ENCODE data around the gene CS.
"Not testable (repeated sequence)": the region's sequence is repeated elsewhere in the genome, so short reads cannot be mapped to it uniquely, and the experiment has no call there.

The CS gene

GRCh38 chr12:56317675-56318074 lies 17.5 kb upstream of the CS start:
- DNase-seq: no peak

- peak; percentile 89 for DNase-seq
These were observed 15.7 kb upstream of the CS start, which contains the start of gene CNPY2 for GRCh38 chr12:56315622-56316473. Gene CNPY2 (minus strand): TSS chr12:56315988. CDS start chr12:56315217, 771 bp downstream.

GRCh38 chr12:56315249-56315621 lies 15.1 kb upstream of the CS start:
- no peak for DNase-seq

- no peak for DNase-seq
These were observed 10.9 kb upstream of the CS start for GRCh38 chr12:56311003-56311402.

GRCh38 chr12:56308714-56309113 lies 8.6 kb upstream of the CS start:
- DNase-seq: no peak

GRCh38 chr12:56307221-56307965 lies 7.3 kb upstream of the CS start:
- no peak for DNase-seq

- no peak for DNase-seq
These were observed 4.9 kb upstream of the CS start for GRCh38 chr12:56304872-56305590.

GRCh38 chr12:56304276-56304675 lies 4.1 kb upstream of the CS start:
- DNase-seq: no peak

- no peak for DNase-seq
These were observed 724 bp upstream of the CS start for GRCh38 chr12:56300644-56301464.

GRCh38 chr12:56299308-56299852 lies 750 bp downstream of the CS start:
- no peak for DNase-seq

- no peak for DNase-seq
These were observed 1.3 kb downstream of the CS start for GRCh38 chr12:56298828-56299227.

GRCh38 chr12:56297400-56297799 lies 2.7 kb downstream of the CS start:
- no peak for DNase-seq

GRCh38 chr12:56296295-56296694 lies 3.8 kb downstream of the CS start:
- DNase-seq: no peak

- DNase-seq: no peak
These were observed 6.3 kb downstream of the CS start for GRCh38 chr12:56293795-56294194.

GRCh38 chr12:56288705-56289387 lies 11.3 kb downstream of the CS start:
- no peak for DNase-seq

GRCh38 chr12:56286044-56286830 lies 13.9 kb downstream of the CS start:
- no peak for DNase-seq

- DNase-seq: not testable (repeated sequence)
These were observed 15.9 kb downstream of the CS start for GRCh38 chr12:56284263-56284662.

- no peak for DNase-seq
These were observed 17.6 kb downstream of the CS start for GRCh38 chr12:56282579-56282978.

GRCh38 chr12:56282030-56282429 lies 18.1 kb downstream of the CS start:
- DNase-seq: no peak

- no peak for DNase-seq
These were observed 19.3 kb downstream of the CS start for GRCh38 chr12:56280849-56281248.

GRCh38 chr12:56278905-56279304 lies 21.2 kb downstream of the CS start:
- DNase-seq: no peak

Data from NCI-H1105 treated with DMSO at 0.1 percent for 48 hours (cell line).